T-cell (primary cell): ENCODE data around the gene AGR2. TPM values are rescaled to one million over a fixed set of nuclear protein-coding genes. Genes with fewer than 3 reads are reported as not detected.

Source experiments
- ATAC-seq, 4 experiments: fragments of 200-7000 bp in 3 of 4; fragments of 150-1000 bp in 1 of 4; cut with Tn5 transposase; replicated peaks in 1 of 4; 1 replicate in 3 of 4; 2 replicates in 1 of 4; pipeline ENCODE4 v1.10.0; 2021; ENCODE audit warnings: moderate library complexity in 3 of 4, mild to moderate bottlenecking in 2 of 4, moderate number of reproducible peaks in 1 of 4
- CTCF ChIA-PET, 2 donors: fragments of 300-600 bp; sonication (Branson Sonifier 250); formaldehyde crosslinking; loops; one replicate each; lab custom pipeline; 2022; ENCODE audit warnings: antibody characterized with exemption in 2 of 2; lab: Charles Lee
- POLR2A ChIA-PET, 2 donors: fragments of 300-600 bp; sonication (Branson Sonifier 250); formaldehyde crosslinking; loops; one replicate each; lab custom pipeline; 2022; ENCODE audit warnings: antibody characterized with exemption in 2 of 2; lab: Charles Lee
- DNase-seq, 35 experiments: peaks; one replicate each; pipeline versions ENCODE4 v3.0.0 to v3.0.0-alpha.2; 2013 to 2023
- H3K27ac ChIP-seq: one replicate; pipeline ENCODE4 v1.5.1; 2013; ENCODE audit warnings: low read length
- H3K27me3 ChIP-seq, 2 experiments: replicated peaks in 1 of 2; 1 replicate in 1 of 2; 2 replicates in 1 of 2; pipeline versions ENCODE4 v1.6.1 to v1.7.0; 2013; ENCODE audit warnings: low read length in 1 of 2, mixed read lengths in 1 of 2; ENCODE audit not compliant: control insufficient read depth in 2 of 2, insufficient read depth in 2 of 2; ENCODE audit errors: extremely low read depth in 1 of 2
- H3K36me3 ChIP-seq, 2 donors: 1 replicate in 1 of 2; 2 replicates in 1 of 2; pipeline versions ENCODE4 v1.6.1 to v1.7.0; 2013; ENCODE audit warnings: low read length in 1 of 2; ENCODE audit not compliant: control insufficient read depth in 2 of 2, insufficient read depth in 1 of 2; ENCODE audit errors: extremely low read depth in 1 of 2
- H3K4me1 ChIP-seq, 2 experiments: 1 replicate in 1 of 2; 2 replicates in 1 of 2; pipeline versions ENCODE4 v1.6.1 to v1.7.0; 2013; ENCODE audit warnings: low read length in 2 of 2, mixed read lengths in 1 of 2; ENCODE audit not compliant: insufficient read depth in 2 of 2, control insufficient read depth in 1 of 2; ENCODE audit errors: extremely low read depth in 1 of 2
- H3K4me3 ChIP-seq, 2 donors: 1 replicate in 1 of 2; 2 replicates in 1 of 2; pipeline versions ENCODE4 v1.5.1 to v1.7.0; 2013; ENCODE audit warnings: mild to moderate bottlenecking in 2 of 2, low read length in 1 of 2, moderate library complexity in 1 of 2; ENCODE audit not compliant: control insufficient read depth in 1 of 2; ENCODE audit errors: extremely low read depth in 1 of 2
- H3K9me3 ChIP-seq: 2 replicates; pipeline ENCODE4 v1.7.0; 2013
- H3K27ac Mint-ChIP-seq, 2 donors: one replicate each; pipeline ENCODE4 v1.8.0; 2020 to 2021; ENCODE audit warnings: mild to moderate bottlenecking in 2 of 2, mixed read lengths in 2 of 2
- H3K27me3 Mint-ChIP-seq, 2 donors: one replicate each; pipeline ENCODE4 v1.8.0; 2021 to 2022; ENCODE audit warnings: mixed read lengths in 2 of 2
- H3K36me3 Mint-ChIP-seq: one replicate; pipeline ENCODE4 v1.8.0; 2021; ENCODE audit warnings: mixed read lengths
- H3K4me1 Mint-ChIP-seq, 3 donors: one replicate each; pipeline ENCODE4 v1.8.0; 2020 to 2022; ENCODE audit warnings: mixed read lengths in 3 of 3, mild to moderate bottlenecking in 1 of 3
- H3K4me3 Mint-ChIP-seq, 3 donors: one replicate each; pipeline ENCODE4 v1.8.0; 2020 to 2022; ENCODE audit warnings: mild to moderate bottlenecking in 3 of 3, mixed read lengths in 3 of 3, moderate library complexity in 3 of 3
- H3K9me3 Mint-ChIP-seq, 3 donors: one replicate each; pipeline ENCODE4 v1.8.0; 2020 to 2022; ENCODE audit warnings: mixed read lengths in 3 of 3
- WGBS: methylation state at CpG from one replicate; pipeline ENCODE4 v1.1.5; 2013; ENCODE audit warnings: missing lambda C conversion rate; ENCODE audit not compliant: insufficient coverage; 5-methylcytosine and 5-hydroxymethylcytosine counted together
- total RNA-seq, 35 experiments: library from RNA in 6 of 35; stranded (reverse) in 6 of 35; fragments of 120-200 nt in 1 of 35; gene quantifications; one replicate each; pipeline versions ENCODE4 v1.2.1 to v1.2.4 and lab custom pipeline; 2013 to 2026

Gene AGR2
- total RNA-seq, 5 donors from 2014 or later (not counting 1 experiment from before 2014, with no cell fraction given) = 1.4 to 3.0 (median 2.5) TPM; not detected in 2

- H3K36me3 Mint-ChIP-seq = no peaks in the 10 kb centered on the region
- H3K9me3 Mint-ChIP-seq = no peaks in the 10 kb centered on the region
- H3K4me1 Mint-ChIP-seq = no peaks in the 10 kb centered on the region
- ChIA-PET POLR2A (no interaction called here), CTCF (no interaction called here)
- H3K27me3 ChIP-seq = peaks cover 0 to 5% of the 10 kb centered on the region in 2 experiments
- H3K36me3 ChIP-seq = no peaks in the 10 kb centered on the region
- DNase-seq = no peak
- ATAC-seq = no peak
- H3K9me3 ChIP-seq = no peaks in the 10 kb centered on the region
- H3K4me3 Mint-ChIP-seq = no peak overlapping the region
- no CpG with 5 or more reads among the region's 2 CpGs for WGBS
- peaks cover 0 to 5% of the 10 kb centered on the region in 2 donors for H3K27me3 Mint-ChIP-seq
- no peak overlapping the region for H3K27ac ChIP-seq
- H3K4me3 ChIP-seq = no peak overlapping the region
- H3K4me1 ChIP-seq = no peaks in the 10 kb centered on the region
- H3K27ac Mint-ChIP-seq = no peak overlapping the region
Observed at GRCh38 chr7:16745645-16746044, 59.2 kb downstream of the AGR2 start.

DNA sequence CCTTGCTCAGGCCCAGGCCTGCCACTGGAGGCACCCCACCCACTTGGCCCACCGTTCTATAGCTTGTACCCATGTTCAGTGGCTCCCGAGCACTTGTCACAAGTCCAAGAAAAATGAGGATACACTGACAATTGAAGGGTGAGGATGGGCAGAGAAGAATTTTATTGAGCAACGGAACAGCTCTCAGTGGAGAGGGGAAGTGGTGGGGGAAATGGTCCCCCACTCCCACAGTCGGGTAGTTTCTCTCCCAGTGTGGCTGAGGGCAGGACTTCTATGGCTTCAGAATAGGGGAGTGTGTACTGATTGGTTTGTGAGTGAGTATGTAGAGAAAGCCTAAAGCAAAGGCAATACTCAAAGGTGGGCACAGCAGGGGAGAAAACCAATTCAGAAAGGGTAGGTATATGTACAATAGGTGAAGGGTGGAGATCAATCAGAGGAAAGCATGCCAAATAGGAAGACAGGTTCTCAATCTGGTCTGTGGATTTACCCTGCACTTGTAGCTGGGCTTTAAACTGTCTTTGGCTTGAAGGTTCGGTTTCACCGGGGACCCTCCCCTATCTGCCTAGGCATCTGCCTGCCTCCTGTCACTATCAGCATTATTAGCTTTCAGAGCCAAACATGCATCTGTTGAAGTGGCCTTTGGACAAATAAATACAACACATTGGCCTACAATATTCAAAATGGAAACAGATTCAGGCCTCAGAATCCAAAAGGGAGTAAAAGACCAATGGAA, 60.1 kb downstream of the AGR2 start:
- Histone ChIP-seq H3K4me3 (no peak overlapping the region), H3K36me3 (no peaks in the 10 kb centered on the region), H3K9me3 (no peaks in the 10 kb centered on the region), H3K27ac (no peak overlapping the region), H3K4me1 (no peaks in the 10 kb centered on the region), H3K27me3 (peaks cover 0 to 5% of the 10 kb centered on the region in 2 experiments)
- POLR2A ChIA-PET = interaction anchor here in 1 of 2 donors (0.6 kb wide), 1 partner anchor 124 kb away, joined by 4 read pairs; no protein-coding TSS in a partner anchor
- 89% methylated on average over 3 of the region's 6 CpGs for WGBS
- no peaks in the 10 kb centered on the region for H3K36me3 Mint-ChIP-seq
- H3K27me3 Mint-ChIP-seq = peaks cover 0 to 5% of the 10 kb centered on the region in 2 donors
- H3K4me3 Mint-ChIP-seq = no peak overlapping the region
- H3K4me1 Mint-ChIP-seq = no peaks in the 10 kb centered on the region
- H3K27ac Mint-ChIP-seq = no peak overlapping the region
- no peaks in the 10 kb centered on the region for H3K9me3 Mint-ChIP-seq
- ATAC-seq = no peak
- CTCF ChIA-PET = no interaction called here
- DNase-seq = no peak

GRCh38 chr7:16743236-16743635, 61.6 kb downstream of the AGR2 start:
- H3K27me3 ChIP-seq = peaks cover 0 to 5% of the 10 kb centered on the region in 2 experiments
- Mint-ChIP-seq H3K4me1 (no peaks in the 10 kb centered on the region), H3K4me3 (no peak overlapping the region), H3K27me3 (no peaks in the 10 kb centered on the region), H3K9me3 (no peaks in the 10 kb centered on the region), H3K27ac (no peak overlapping the region), H3K36me3 (no peaks in the 10 kb centered on the region)
- H3K4me1 ChIP-seq = no peaks in the 10 kb centered on the region
- ATAC-seq = no peak
- no peaks in the 10 kb centered on the region for H3K9me3 ChIP-seq
- no peak for DNase-seq
- POLR2A ChIA-PET = no interaction called here
- H3K36me3 ChIP-seq = no peaks in the 10 kb centered on the region
- no peak overlapping the region for H3K4me3 ChIP-seq
- CTCF ChIA-PET = interaction anchor here in 1 of 2 donors (0.5 kb wide), 1 partner anchor 1143 kb away, joined by 9 read pairs; no protein-coding TSS in a partner anchor
- no peak overlapping the region for H3K27ac ChIP-seq
- no CpG with 5 or more reads among the region's 4 CpGs for WGBS

DNA sequence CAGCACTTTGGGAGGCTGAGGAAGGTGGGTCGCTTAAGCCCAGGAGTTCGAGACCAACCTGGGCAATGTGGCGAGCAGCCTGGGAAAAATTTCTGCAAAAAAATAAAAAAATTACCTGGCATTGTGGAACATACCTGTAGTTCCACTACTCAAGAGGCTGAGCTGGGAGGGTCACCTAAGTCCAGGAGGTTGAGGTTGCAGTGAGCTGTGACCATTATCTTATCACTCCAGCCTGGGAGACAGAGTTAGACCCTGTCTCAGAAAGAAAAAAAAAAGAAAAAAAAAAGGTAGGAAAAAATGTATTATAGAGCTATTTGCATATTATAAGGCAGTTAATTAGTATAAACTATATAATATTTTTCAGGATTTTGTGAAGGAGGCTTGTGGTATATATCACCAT, 62.3 kb downstream of the AGR2 start:
- ATAC-seq = no peak
- H3K27ac Mint-ChIP-seq = no peak overlapping the region
- H3K9me3 Mint-ChIP-seq = no peaks in the 10 kb centered on the region
- H3K4me3 ChIP-seq = no peak overlapping the region
- H3K9me3 ChIP-seq = no peaks in the 10 kb centered on the region
- no peak overlapping the region for H3K27ac ChIP-seq
- DNase-seq = no peak
- no peaks in the 10 kb centered on the region for H3K4me1 Mint-ChIP-seq
- no peak overlapping the region for H3K4me3 Mint-ChIP-seq
- H3K4me1 ChIP-seq = no peaks in the 10 kb centered on the region
- no CpG with 5 or more reads among the region's 3 CpGs for WGBS
- ChIA-PET POLR2A (no interaction called here), CTCF (interaction anchor here in 1 of 2 donors (0.7 kb wide), 1 partner anchor 1478 kb away, joined by 3 read pairs; no protein-coding TSS in a partner anchor)
- peaks cover 0 to 4% of the 10 kb centered on the region in 2 experiments for H3K27me3 ChIP-seq
- no peaks in the 10 kb centered on the region for H3K36me3 Mint-ChIP-seq
- no peaks in the 10 kb centered on the region for H3K27me3 Mint-ChIP-seq
- no peaks in the 10 kb centered on the region for H3K36me3 ChIP-seq

Other genes starting within 250 kb of the AGR2 start
- gene ANKMY2, start 159.2 kb downstream of the AGR2 start, total RNA-seq = 10 to 100 TPM in 2 of 5 donors, 1 to 10 TPM in 3; 7.8 to 10.9 (median 10.0) TPM
- gene BZW2, start 158.8 kb downstream of the AGR2 start, total RNA-seq = 10 to 100 TPM; 22.1 to 35.1 (median 30.2) TPM
- 1 to 10 TPM in 2 of 5 donors, under 1 TPM in 3; 0.73 to 2.0 (median 0.98) TPM for gene TSPAN13, start 51.2 kb downstream of the AGR2 start, total RNA-seq
- gene AGR3, start 77.0 kb upstream of the AGR2 start, total RNA-seq = not detected